Smooth muscle cell (in vitro differentiated cells): ENCODE data around the gene GATA1. TPM values are rescaled to one million over a fixed set of nuclear protein-coding genes. Genes with fewer than 3 reads are reported as not detected.

Experiments used
- DNase-seq: peaks from one replicate; lab custom pipeline; 2025; ENCODE audit not compliant: unreplicated experiment; lab: John Stamatoyannopoulos, UW
- H2AFZ ChIP-seq: fragments of 200-600 bp; sonication (generic); 2 replicates; pipeline ENCODE4 v1.6.0; 2016; ENCODE audit warnings: antibody characterized with exemption, low read depth, mild to moderate bottlenecking
- H3F3A ChIP-seq: fragments of 200-600 bp; sonication (generic); 2 replicates; pipeline ENCODE4 v1.6.0; 2017; ENCODE audit warnings: antibody characterized with exemption, low read depth
- H3K27ac ChIP-seq: fragments of 200-600 bp; sonication (generic); 2 replicates; pipeline ENCODE4 v1.5.1; 2016; ENCODE audit warnings: low read depth, mild to moderate bottlenecking
- H3K27me3 ChIP-seq: fragments of 200-600 bp; sonication (generic); 2 replicates; pipeline ENCODE4 v1.6.1; 2016; ENCODE audit warnings: low read depth, mild to moderate bottlenecking
- H3K36me3 ChIP-seq: fragments of 200-600 bp; sonication (generic); 2 replicates; pipeline ENCODE4 v1.5.1; 2016; ENCODE audit warnings: low read depth
- H3K4me1 ChIP-seq: fragments of 200-600 bp; sonication (generic); 2 replicates; pipeline ENCODE4 v1.5.1; 2016; ENCODE audit warnings: low read depth
- H3K4me2 ChIP-seq: fragments of 200-600 bp; sonication (generic); 2 replicates; pipeline ENCODE4 v1.6.0; 2016; ENCODE audit warnings: mild to moderate bottlenecking
- H3K4me3 ChIP-seq: fragments of 200-600 bp; sonication (generic); 2 replicates; pipeline ENCODE4 v1.5.1; 2016; ENCODE audit warnings: mild to moderate bottlenecking
- H3K79me2 ChIP-seq: fragments of 200-600 bp; sonication (generic); 2 replicates; pipeline ENCODE4 v1.6.0; 2016; ENCODE audit warnings: low read depth, mild to moderate bottlenecking
- H3K9ac ChIP-seq: fragments of 200-600 bp; sonication (generic); 2 replicates; pipeline ENCODE4 v1.6.0; 2016; ENCODE audit warnings: low read depth
- H3K9me3 ChIP-seq: fragments of 200-600 bp; sonication (generic); replicated peaks from 2 replicates; pipeline ENCODE4 v1.5.1; 2016; ENCODE audit warnings: low read depth
- H4K20me1 ChIP-seq: fragments of 200-600 bp; sonication (generic); 2 replicates; pipeline ENCODE4 v1.6.0; 2016; ENCODE audit warnings: low read depth
- CTCF ChIP-seq: fragments of 200-600 bp; sonication (generic); IDR thresholded peaks from 2 replicates; pipeline ENCODE4 v1.5.1; 2017; ENCODE audit warnings: borderline replicate concordance, mild to moderate bottlenecking, antibody characterized with exemption; ENCODE audit not compliant: insufficient read depth, poor library complexity, severe bottlenecking
- WGBS: methylation state at CpG from one replicate; pipeline ENCODE4 v1.1.7; 2016; ENCODE audit warnings: low lambda C conversion rate; 5-methylcytosine and 5-hydroxymethylcytosine counted together
- polyA plus RNA-seq: library from polyadenylated mRNA; unstranded; fragments of >200 nt; fragmentation: Nextera tagmentation; extraction: Ambion mirVana; gene quantifications from 2 replicates; pipeline ENCODE4 v1.2.1, GENCODE V29; 2016
- total RNA-seq: library from RNA; depleted of rRNA; stranded (reverse); fragments of >200 nt; gene quantifications from 2 replicates; pipeline ENCODE4 v1.2.3, GENCODE V29; 2014

The GATA1 gene
- total and polyA plus RNA-seq, 2 experiments from 2014 or later, result not detected

DNA sequence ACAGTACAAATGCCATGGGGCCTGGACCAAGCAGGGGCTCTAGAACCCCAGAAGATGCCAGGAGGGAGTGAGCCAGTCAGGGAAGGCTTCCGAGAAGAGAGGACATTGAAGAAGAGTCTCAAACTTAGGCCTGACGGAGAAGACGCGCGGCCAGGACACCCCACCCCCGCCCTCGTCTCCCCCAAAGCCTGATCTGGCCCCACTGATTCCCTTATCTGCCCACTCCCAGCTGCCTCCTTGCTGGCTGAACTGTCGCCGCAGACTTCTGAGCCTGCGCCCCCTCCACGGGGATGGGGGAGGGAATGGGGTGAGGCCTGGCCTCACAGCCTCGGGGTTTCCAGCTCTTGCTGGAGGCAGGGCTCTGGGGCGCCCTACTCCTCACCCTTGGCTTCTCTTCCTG is 3.6 kb upstream of the GATA1 start:
- H3F3A ChIP-seq, result no peaks in the 10 kb centered on the region
- no peak overlapping the region for H2AFZ ChIP-seq
- no peaks in the 10 kb centered on the region for H3K27me3 ChIP-seq

GRCh38 chrX:48784726-48785125 is 1.7 kb upstream of the GATA1 start:
- Histone ChIP-seq H2AFZ (no peak overlapping the region), H3K79me2 (no peaks in the 10 kb centered on the region), H3F3A (no peaks in the 10 kb centered on the region), H3K27me3 (no peaks in the 10 kb centered on the region), H4K20me1 (no peaks in the 10 kb centered on the region), H3K4me2 (no peak overlapping the region), H3K4me3 (no peak overlapping the region), H3K9me3 (no peaks in the 10 kb centered on the region), H3K9ac (no peak overlapping the region), H3K36me3 (no peaks in the 10 kb centered on the region), H3K4me1 (no peaks in the 10 kb centered on the region), H3K27ac (no peak overlapping the region)
- TF ChIP-seq CTCF, result no peak
- DNase-seq, result no peak
- 68% methylated on average over 3 of the region's 3 CpGs for WGBS

More for the DNA sequence above, 3.6 kb upstream of the GATA1 start:
- Histone ChIP-seq H3K36me3 (no peaks in the 10 kb centered on the region), H3K79me2 (no peaks in the 10 kb centered on the region), H3K27ac (no peak overlapping the region), H3K4me1 (no peaks in the 10 kb centered on the region), H3K4me2 (no peak overlapping the region), H4K20me1 (no peaks in the 10 kb centered on the region), H3K9me3 (no peaks in the 10 kb centered on the region), H3K4me3 (no peak overlapping the region), H3K9ac (no peak overlapping the region)
- DNase-seq, result no peak
- TF ChIP-seq CTCF, result no peak
- 88% methylated on average over 11 of the region's 13 CpGs for WGBS

GRCh38 chrX:48785186-48785539 is 1.2 kb upstream of the GATA1 start:
- Histone ChIP-seq H2AFZ (no peak overlapping the region), H3K36me3 (no peaks in the 10 kb centered on the region), H3K4me1 (no peaks in the 10 kb centered on the region), H3K79me2 (no peaks in the 10 kb centered on the region), H3K9me3 (no peaks in the 10 kb centered on the region), H3F3A (no peaks in the 10 kb centered on the region), H3K27ac (no peak overlapping the region), H4K20me1 (no peaks in the 10 kb centered on the region), H3K4me2 (no peak overlapping the region), H3K27me3 (no peaks in the 10 kb centered on the region), H3K4me3 (no peak overlapping the region), H3K9ac (no peak overlapping the region)
- DNase-seq, result no peak
- TF ChIP-seq CTCF, result no peak
- WGBS, result 100% methylated on average over 1 of the region's 1 CpG

DNA sequence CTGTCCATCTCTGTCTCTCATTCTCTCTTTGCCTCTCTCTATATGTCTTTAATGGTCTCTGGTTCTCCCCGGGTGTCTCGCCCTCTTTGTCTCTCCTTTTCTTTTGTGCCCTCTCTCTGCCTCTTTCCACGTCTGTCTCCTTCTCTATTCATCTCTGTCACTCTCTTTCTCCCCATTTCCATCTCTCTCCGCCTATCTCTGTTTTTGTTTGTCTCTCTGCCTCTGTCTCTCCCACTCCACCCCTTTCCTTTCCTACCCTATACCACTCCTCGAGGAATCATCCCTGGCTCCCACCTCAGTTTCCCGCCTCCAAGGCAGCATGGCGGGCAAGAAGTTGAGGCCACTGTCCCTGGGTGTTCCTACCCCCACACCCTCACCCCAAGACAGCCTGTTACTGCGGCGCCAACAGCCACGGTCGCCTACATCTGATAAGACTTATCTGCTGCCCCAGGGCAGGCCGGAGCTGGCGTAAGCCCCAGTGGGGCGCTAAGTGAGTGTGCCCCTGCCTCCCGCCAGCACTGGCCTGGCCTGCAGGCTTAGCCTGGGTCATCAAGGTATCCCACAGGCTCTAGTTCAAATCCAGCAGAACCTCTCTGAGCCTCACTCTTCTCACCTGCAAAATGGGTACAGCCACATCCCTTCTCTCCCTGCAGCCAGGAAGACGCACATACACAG is 713 bp upstream of the GATA1 start:
- 83% methylated on average over 16 of the region's 16 CpGs for WGBS
- no peak for TF ChIP-seq CTCF
- H4K20me1 ChIP-seq, result no peaks in the 10 kb centered on the region

More for the DNA sequence above, 713 bp upstream of the GATA1 start:
- Histone ChIP-seq H3K4me1 (no peaks in the 10 kb centered on the region), H3K36me3 (no peaks in the 10 kb centered on the region), H3K9me3 (no peaks in the 10 kb centered on the region), H3K79me2 (no peaks in the 10 kb centered on the region), H3K27me3 (no peaks in the 10 kb centered on the region), H2AFZ (no peak overlapping the region), H3F3A (no peaks in the 10 kb centered on the region), H3K4me2 (no peak overlapping the region), H3K4me3 (no peak overlapping the region), H3K27ac (no peak overlapping the region), H3K9ac (no peak overlapping the region)
- DNase-seq, result no peak
